Retinal pigment epithelial cell (primary cell): ENCODE data around the gene HCST.

ENCODE experiments used
- DNase-seq: peaks from one replicate; pipeline ENCODE4 v3.0.0-alpha.2; 2010; ENCODE audit warnings: low read depth
- H3K4me3 ChIP-seq: 2 replicates; pipeline ENCODE4 v1.5.1; 2011; ENCODE audit warnings: mild to moderate bottlenecking, low read length, control low read depth, moderate library complexity
- TF ChIP-seq, protein P1 (sequence below): conservative IDR thresholded peaks from 2 replicates; pipeline ENCODE4 v1.5.1; 2011; ENCODE audit warnings: low read depth, low read length, control low read depth, inconsistent platforms

Gene HCST

DNA sequence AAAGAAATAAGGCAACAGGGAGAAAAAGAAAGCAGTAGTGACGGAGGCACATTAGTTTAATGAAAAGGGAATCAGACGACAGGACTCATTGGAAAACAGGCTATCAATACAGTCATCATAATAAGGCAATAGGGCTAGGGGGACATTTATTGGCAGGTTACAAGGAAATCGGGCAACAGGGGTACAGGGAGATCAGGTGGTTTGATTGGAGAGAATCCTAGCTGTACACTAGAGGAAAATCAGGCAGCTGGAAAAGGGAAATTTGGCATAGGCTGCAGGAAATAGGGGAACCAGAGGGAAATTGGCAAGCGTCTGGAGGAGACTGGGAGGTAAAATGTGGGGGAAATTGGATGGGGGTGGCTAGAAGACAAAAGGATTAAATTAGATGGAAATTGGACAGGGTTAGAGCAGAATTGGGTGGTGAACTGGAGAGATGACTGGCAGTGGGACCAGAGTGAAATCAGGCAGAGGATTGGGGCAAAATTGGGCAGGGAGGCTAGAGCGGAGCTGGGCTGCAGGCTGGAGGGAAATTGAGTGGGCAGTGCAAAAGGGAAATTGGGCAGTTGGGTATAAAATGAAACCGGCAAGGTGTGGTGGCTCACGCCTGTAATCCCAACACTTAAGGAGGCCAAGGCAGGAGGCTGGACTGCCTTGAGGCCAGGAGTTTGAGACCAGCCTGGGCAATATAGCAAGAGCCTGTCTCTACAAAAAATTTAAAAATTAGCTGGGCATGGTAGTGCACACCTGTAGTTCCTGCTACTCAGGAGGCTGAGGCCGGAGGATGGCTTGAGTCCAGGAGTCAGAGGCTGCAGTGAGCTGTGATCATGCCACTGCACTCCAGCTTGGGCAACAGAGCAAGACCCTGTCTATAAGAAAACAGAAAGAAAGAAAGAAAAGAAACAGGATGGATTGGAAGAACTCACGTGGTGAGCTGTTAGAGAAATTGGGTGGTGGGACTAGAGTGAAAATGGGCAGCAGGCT, 41.3 kb downstream of the HCST start:
- H3K4me3 ChIP-seq, result no peak overlapping the region
- TF ChIP-seq, protein P1, sequence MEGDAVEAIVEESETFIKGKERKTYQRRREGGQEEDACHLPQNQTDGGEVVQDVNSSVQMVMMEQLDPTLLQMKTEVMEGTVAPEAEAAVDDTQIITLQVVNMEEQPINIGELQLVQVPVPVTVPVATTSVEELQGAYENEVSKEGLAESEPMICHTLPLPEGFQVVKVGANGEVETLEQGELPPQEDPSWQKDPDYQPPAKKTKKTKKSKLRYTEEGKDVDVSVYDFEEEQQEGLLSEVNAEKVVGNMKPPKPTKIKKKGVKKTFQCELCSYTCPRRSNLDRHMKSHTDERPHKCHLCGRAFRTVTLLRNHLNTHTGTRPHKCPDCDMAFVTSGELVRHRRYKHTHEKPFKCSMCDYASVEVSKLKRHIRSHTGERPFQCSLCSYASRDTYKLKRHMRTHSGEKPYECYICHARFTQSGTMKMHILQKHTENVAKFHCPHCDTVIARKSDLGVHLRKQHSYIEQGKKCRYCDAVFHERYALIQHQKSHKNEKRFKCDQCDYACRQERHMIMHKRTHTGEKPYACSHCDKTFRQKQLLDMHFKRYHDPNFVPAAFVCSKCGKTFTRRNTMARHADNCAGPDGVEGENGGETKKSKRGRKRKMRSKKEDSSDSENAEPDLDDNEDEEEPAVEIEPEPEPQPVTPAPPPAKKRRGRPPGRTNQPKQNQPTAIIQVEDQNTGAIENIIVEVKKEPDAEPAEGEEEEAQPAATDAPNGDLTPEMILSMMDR, result no peak
- DNase-seq, result no peak

DNA sequence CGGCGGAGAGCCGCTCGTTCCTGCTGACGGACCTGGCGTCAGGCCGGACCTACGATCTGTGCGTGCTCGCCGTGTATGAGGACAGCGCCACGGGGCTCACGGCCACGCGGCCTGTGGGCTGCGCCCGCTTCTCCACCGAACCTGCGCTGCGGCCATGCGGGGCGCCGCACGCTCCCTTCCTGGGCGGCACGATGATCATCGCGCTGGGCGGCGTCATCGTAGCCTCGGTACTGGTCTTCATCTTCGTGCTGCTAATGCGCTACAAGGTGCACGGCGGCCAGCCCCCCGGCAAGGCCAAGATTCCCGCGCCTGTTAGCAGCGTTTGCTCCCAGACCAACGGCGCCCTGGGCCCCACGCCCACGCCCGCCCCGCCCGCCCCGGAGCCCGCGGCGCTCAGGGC, 42.2 kb downstream of the HCST start:
- no peak overlapping the region for H3K4me3 ChIP-seq
- no peak for DNase-seq
- TF ChIP-seq, protein P1, result no peak

DNA sequence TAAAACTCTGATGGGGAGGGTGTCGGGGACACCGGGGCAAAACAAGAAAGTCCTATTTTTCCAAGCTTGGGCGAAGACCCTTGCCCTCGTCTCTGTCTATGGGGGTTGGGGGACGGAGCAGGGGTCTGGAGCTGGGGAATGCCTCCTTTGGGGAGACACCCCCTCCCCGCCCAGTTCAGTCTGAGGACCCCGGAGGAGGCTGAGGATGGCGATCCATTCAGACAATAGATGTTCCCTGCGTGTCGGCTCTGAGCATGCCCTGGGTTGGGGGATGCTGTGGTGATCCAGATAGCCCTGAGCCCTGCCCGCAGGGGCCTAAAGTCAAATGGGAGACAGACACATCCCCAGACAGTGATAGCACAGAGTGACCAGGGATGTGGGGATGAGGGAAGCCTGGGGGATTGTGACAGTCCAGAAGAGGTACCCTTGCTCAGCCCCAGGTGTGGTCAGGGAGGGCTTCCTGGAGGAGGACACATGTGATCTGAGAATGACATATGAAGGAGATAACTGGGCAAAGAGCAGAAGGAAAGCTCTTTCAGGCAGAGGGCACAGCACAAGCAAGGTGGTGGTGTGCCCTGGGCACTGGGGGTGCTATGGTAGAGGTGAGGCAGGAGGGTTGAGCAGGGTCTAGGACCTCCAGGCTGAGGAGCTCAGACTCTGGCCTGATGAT, 42.9 kb downstream of the HCST start:
- no peak for DNase-seq
- no peak overlapping the region for H3K4me3 ChIP-seq
- TF ChIP-seq, protein P1, result no peak

DNA sequence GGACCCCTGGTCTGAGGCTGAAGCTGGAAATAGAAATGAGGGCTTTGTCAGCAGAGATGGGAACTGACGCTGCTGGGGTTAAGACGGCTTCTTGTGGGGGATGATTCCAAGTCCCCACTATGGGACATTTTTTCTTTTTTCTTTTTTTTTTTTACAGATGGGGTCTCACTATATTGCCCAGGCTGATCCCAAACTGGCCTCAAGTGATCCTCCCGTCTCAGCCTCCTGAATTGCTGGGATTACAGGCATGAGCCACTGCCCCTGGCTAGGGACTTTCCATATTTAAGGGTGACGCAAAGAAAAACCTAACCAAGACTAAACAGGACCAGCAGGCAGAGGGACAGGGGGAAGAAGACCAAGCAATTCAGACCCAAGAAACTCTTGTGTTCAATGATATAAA, 43.9 kb downstream of the HCST start:
- TF ChIP-seq, protein P1, result no peak

DNA sequence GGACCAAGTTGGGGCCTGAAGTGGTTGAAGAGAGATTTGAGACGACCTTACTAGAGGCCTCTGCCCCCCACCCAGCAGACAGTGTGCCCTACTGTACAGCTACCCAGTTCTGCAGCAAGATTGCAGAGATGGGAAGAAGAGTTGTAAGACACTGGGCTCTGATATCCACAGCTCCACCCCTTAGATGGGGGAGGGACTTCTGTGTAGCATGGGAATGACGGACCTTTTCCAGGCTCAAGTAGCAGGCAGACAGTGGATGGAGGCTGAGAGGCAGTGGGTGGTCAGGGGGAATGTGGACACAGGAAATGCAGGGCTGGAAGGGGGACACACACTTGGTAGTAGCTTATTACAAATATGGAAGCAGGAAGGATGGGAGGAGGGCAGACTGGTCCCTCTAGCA, 46.8 kb downstream of the HCST start:
- no peak overlapping the region for H3K4me3 ChIP-seq
- TF ChIP-seq, protein P1, result no peak
- DNase-seq, result no peak

More for the DNA sequence above, 43.9 kb downstream of the HCST start:
- DNase-seq, result no peak
- no peak overlapping the region for H3K4me3 ChIP-seq
